WTC11 (cell line): ENCODE measurements around the gene SAMD4A. TPM values are rescaled to one million over a fixed set of nuclear protein-coding genes. Genes with fewer than 3 reads are reported as not detected.

Experiments
- ATAC-seq: fragments of 200-7000 bp; cut with Tn5 transposase; 2 replicates; pipeline ENCODE4 v1.10.0; 2021; ENCODE audit warnings: mild to moderate bottlenecking, moderate library complexity
- CTCF ChIA-PET: fragments of 300-600 bp; sonication (Branson Sonifier 250); formaldehyde crosslinking; loops from one replicate; lab custom pipeline; 2021; ENCODE audit warnings: antibody characterized with exemption; lab: Charles Lee
- POLR2A ChIA-PET: fragments of 350-600 bp; sonication (Branson Sonifier 250); formaldehyde crosslinking; loops from one replicate; lab custom pipeline; 2021; ENCODE audit warnings: antibody characterized with exemption; lab: Charles Lee
- DNase-seq: peaks from one replicate; pipeline ENCODE4 v3.0.0; 2021; ENCODE audit warnings: low spot score
- H3K27ac Mint-ChIP-seq: 2 replicates; pipeline ENCODE4 v1.8.0; 2021; ENCODE audit warnings: mixed read lengths
- H3K27me3 Mint-ChIP-seq: 2 replicates; pipeline ENCODE4 v1.8.0; 2021; ENCODE audit warnings: low read depth, mild to moderate bottlenecking, moderate library complexity, mixed read lengths
- H3K36me3 Mint-ChIP-seq: 2 replicates; pipeline ENCODE4 v1.8.0; 2021; ENCODE audit warnings: mixed read lengths
- H3K4me1 Mint-ChIP-seq: 2 replicates; pipeline ENCODE4 v1.8.0; 2022; ENCODE audit warnings: mixed read lengths
- H3K4me3 Mint-ChIP-seq: 2 replicates; pipeline ENCODE4 v1.8.0; 2021; ENCODE audit warnings: mild to moderate bottlenecking, moderate library complexity, mixed read lengths
- H3K9me3 Mint-ChIP-seq: 2 replicates; pipeline ENCODE4 v1.8.0; 2021; ENCODE audit warnings: mixed read lengths
- AFF4 ChIP-seq: sonication (generic); formaldehyde crosslinking; IDR thresholded peaks from 2 replicates; pipeline ENCODE4 v1.8.1; 2023; ENCODE audit warnings: mild to moderate bottlenecking, missing genetic modification reagents, borderline replicate concordance
- ELF4 ChIP-seq: sonication (generic); formaldehyde crosslinking; IDR thresholded peaks from 2 replicates; pipeline ENCODE4 v1.8.1; 2022; ENCODE audit warnings: low read depth, mild to moderate bottlenecking, moderate library complexity, missing genetic modification reagents
- FOXK1 ChIP-seq: sonication (generic); formaldehyde crosslinking; IDR thresholded peaks from 2 replicates; pipeline ENCODE4 v1.8.0; 2022; ENCODE audit warnings: mild to moderate bottlenecking, moderate library complexity, missing genetic modification reagents
- FOXP4 ChIP-seq: sonication (generic); formaldehyde crosslinking; IDR thresholded peaks from 2 replicates; pipeline ENCODE4 v1.8.0; 2022; ENCODE audit warnings: mild to moderate bottlenecking, missing genetic modification reagents
- IRF1 ChIP-seq: sonication (generic); formaldehyde crosslinking; IDR thresholded peaks from 2 replicates; pipeline ENCODE4 v1.8.0; 2023; ENCODE audit warnings: missing genetic modification reagents
- MXD4 ChIP-seq: fragments of 250-450 bp; sonication (Bioruptor Pico); IDR thresholded peaks from 2 replicates; pipeline ENCODE4 v1.8.0; 2021; ENCODE audit warnings: mild to moderate bottlenecking, moderate library complexity, borderline replicate concordance
- PRDM15 ChIP-seq: sonication (generic); formaldehyde crosslinking; IDR thresholded peaks from 2 replicates; pipeline ENCODE4 v1.8.0; 2022; ENCODE audit warnings: missing genetic modification reagents
- RORB ChIP-seq: fragments of 250-450 bp; sonication (Bioruptor Pico); IDR thresholded peaks from 2 replicates; pipeline ENCODE4 v1.9.0; 2021; ENCODE audit warnings: mild to moderate bottlenecking
- SMAD3 ChIP-seq: sonication (generic); formaldehyde crosslinking; IDR thresholded peaks from 2 replicates; pipeline ENCODE4 v1.8.0; 2022; ENCODE audit warnings: missing genetic modification reagents, mild to moderate bottlenecking, borderline replicate concordance
- TEAD1 ChIP-seq: sonication (generic); formaldehyde crosslinking; IDR thresholded peaks from 2 replicates; pipeline ENCODE4 v1.8.0; 2022; ENCODE audit warnings: mild to moderate bottlenecking, missing genetic modification reagents
- ZMAT4 ChIP-seq: fragments of 250-450 bp; sonication (Bioruptor Pico); IDR thresholded peaks from 2 replicates; pipeline ENCODE4 v1.9.0; 2021; ENCODE audit warnings: mild to moderate bottlenecking
- ZNF121 ChIP-seq: sonication (generic); formaldehyde crosslinking; IDR thresholded peaks from 2 replicates; pipeline ENCODE4 v1.8.0; 2023; ENCODE audit warnings: missing genetic modification reagents
- ZNF423 ChIP-seq: fragments of 250-450 bp; sonication (Bioruptor Pico); IDR thresholded peaks from 2 replicates; pipeline ENCODE4 v2.1.2; 2022; ENCODE audit warnings: mild to moderate bottlenecking, moderate library complexity
- total RNA-seq: library from RNA; stranded (reverse); gene quantifications from 3 replicates; pipeline ENCODE4 v1.2.3, GENCODE V29; 2021

Gene SAMD4A
- total RNA-seq, 1 experiment from 2014 or later: 6.0 TPM

GRCh38 chr14:54695196-54695595, 128.3 kb downstream of the SAMD4A start (continued):
- TF ChIP-seq FOXK1 (CRISPR knock-in tag) (no peak), RORB (no peak), ZMAT4 (CRISPR knock-in tag) (no peak), TEAD1 (CRISPR knock-in tag) (no peak), MXD4 (CRISPR knock-in tag) (no peak), SMAD3 (CRISPR knock-in tag) (no peak), PRDM15 (CRISPR knock-in tag) (no peak), ZNF121 (CRISPR knock-in tag) (no peak)

GRCh38 chr14:54697001-54697400, 130.1 kb downstream of the SAMD4A start:
- no peaks in the 10 kb centered on the region; the same call in 1 of the 2 replicates for H3K9me3 Mint-ChIP-seq
- H3K27ac Mint-ChIP-seq: no peak overlapping the region
- ATAC-seq: no peak
- ChIA-PET CTCF (interaction anchor here (1.4 kb wide), 1 partner anchor 76 kb away, joined by 5 read pairs; no protein-coding TSS in a partner anchor), POLR2A (no interaction called here)
- H3K27me3 Mint-ChIP-seq: no peaks in the 10 kb centered on the region
- no peaks in the 10 kb centered on the region for H3K36me3 Mint-ChIP-seq
- peaks cover 8% of the 10 kb centered on the region for H3K4me1 Mint-ChIP-seq
- no peak overlapping the region for H3K4me3 Mint-ChIP-seq
- TF ChIP-seq ZNF121 (CRISPR knock-in tag) (no peak), ELF4 (CRISPR knock-in tag) (no peak), MXD4 (CRISPR knock-in tag) (no peak), IRF1 (no peak), FOXP4 (no peak), ZNF423 (CRISPR knock-in tag) (no peak)
- DNase-seq: no peak

GRCh38 chr14:54697803-54698202, 130.9 kb downstream of the SAMD4A start:
- TF ChIP-seq AFF4 (CRISPR knock-in tag): no peak
- POLR2A ChIA-PET: no interaction called here
- ATAC-seq: no peak
- Mint-ChIP-seq H3K36me3 (no peaks in the 10 kb centered on the region), H3K27me3 (no peaks in the 10 kb centered on the region), H3K4me3 (no peak overlapping the region), H3K27ac (no peak overlapping the region), H3K9me3 (no peaks in the 10 kb centered on the region; the same call in 1 of the 2 replicates), H3K4me1 (peaks cover 8% of the 10 kb centered on the region)
- DNase-seq: no peak
- CTCF ChIA-PET: interaction anchor here (1.5 to 2.3 kb wide), 2 partner anchors 24 to 55 kb away, joined by 3 to 6 read pairs; no protein-coding TSS in a partner anchor
